ENCODE results near the gene SLC6A1.

Gene SLC6A1

DNA sequence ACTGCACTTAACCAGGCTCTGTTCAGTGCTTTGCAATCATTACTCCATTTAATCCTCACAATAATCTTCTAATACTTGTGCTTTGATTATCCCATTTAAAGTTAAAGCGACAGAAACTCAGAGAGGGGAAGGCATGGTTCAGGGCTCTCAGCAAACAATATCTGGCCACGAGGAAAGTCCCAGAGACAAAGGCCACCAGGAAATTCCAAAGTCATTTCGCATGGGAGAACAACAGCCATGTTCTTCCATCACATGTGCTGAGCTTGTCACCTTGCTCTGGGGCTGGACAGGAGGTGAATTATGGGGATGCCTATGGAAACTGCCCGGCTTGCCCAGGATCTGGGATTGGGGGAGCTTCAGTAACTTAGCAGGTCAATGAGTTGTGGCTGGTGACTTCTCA is 95.5 kb downstream of the SLC6A1 start:
- in situ Hi-C loops (cut with HindIII; ENCODE audit: low sequenced_read_pairs), result no loop called here

GRCh38 chr3:11088831-11089230 is 96.3 kb downstream of the SLC6A1 start:
- in situ Hi-C loops (cut with HindIII; ENCODE audit: low sequenced_read_pairs), result no loop called here
